NB4 (cell line): Measurements from ENCODE around the gene NQO1.
"Not testable (repeated sequence)": the region's sequence is repeated elsewhere in the genome, so short reads cannot be mapped to it uniquely, and the experiment has no call there.

Experiments used
- CTCF ChIP-seq: IDR thresholded peaks from one replicate; pipeline ENCODE4 v1.5.1; 2012; ENCODE audit warnings: low read depth, low read length
- MAX ChIP-seq: IDR thresholded peaks from 2 replicates; pipeline ENCODE4 v1.6.1; 2011; ENCODE audit warnings: low read depth, low read length
- MYC ChIP-seq: IDR thresholded peaks from 2 replicates; pipeline ENCODE4 v1.6.1; 2011; ENCODE audit warnings: low read depth, low read length
- POLR2A ChIP-seq: IDR thresholded peaks from 2 replicates; pipeline ENCODE4 v1.6.1; 2011; ENCODE audit warnings: mild to moderate bottlenecking; ENCODE audit not compliant: insufficient read length; ENCODE audit errors: extremely low read depth

- not testable (repeated sequence) for TF ChIP-seq CTCF, POLR2A, MAX, MYC
Measured at GRCh38 chr16:69757375-69757774, 31.0 kb upstream of the NQO1 start.
